ENCODE measurements around the gene FBXW12.

GRCh38 chr3:48434591-48435222 is 62.7 kb downstream of the FBXW12 start:
- TF ChIP-seq CTCF (IDR thresholded peaks at IDR 0.05) (no peak), POLR2A (IDR thresholded peaks at IDR 0.05) (no peak)

Data from lower leg skin (tissue), 3 donors.